ENCODE data around the gene LSG1. TPM values are rescaled to one million over a fixed set of nuclear protein-coding genes. Genes with fewer than 3 reads are reported as not detected.

Gene LSG1
- total RNA-seq, 1 experiment from 2014 or later = 39.7 TPM

GRCh38 chr3:194661946-194662345 is 10.0 kb downstream of the LSG1 start:
- intact Hi-C loops (cut with micrococcal nuclease) = no loop called here
- Histone ChIP-seq H3K27me3 (ENCODE audit: insufficient read depth, low read length) (no peaks in the 10 kb centered on the region), H3K79me2 (ENCODE audit: insufficient read depth, low read length) (peaks cover 44% of the 10 kb centered on the region; the same call in 1 of the 2 replicates), H3K4me2 (ENCODE audit: low read length) (no peak overlapping the region), H3K9me2 (ENCODE audit: insufficient read depth) (no peaks in the 10 kb centered on the region), H2AFZ (ENCODE audit: low read depth, low read length, poor library complexity, severe bottlenecking) (no peak overlapping the region), H3K9me3 (ENCODE audit: control insufficient read depth in 1 of 2, insufficient read depth in 1 of 2, low read depth in 1 of 2, low read length in 2 of 2) (no peaks in the 10 kb centered on the region), H3K4me1 (ENCODE audit: control insufficient read depth in 1 of 2, insufficient read depth in 2 of 2, low read length in 2 of 2) (no peaks in the 10 kb centered on the region), H3K27ac (ENCODE audit: low read depth, low read length) (no peak overlapping the region), H3K9ac (ENCODE audit: low read length) (no peak overlapping the region), H3K36me3 (ENCODE audit: control insufficient read depth in 1 of 2, insufficient read depth in 2 of 2, low read length in 2 of 2) (peaks cover 37% of the 10 kb centered on the region in 2 experiments; a peak in 3 of 4 replicates), H4K20me1 (ENCODE audit: insufficient read depth) (peaks cover 4% of the 10 kb centered on the region; the same call in 1 of the 2 replicates), H3K4me3 (replicated peaks in 1 of 2; ENCODE audit: low read depth in 1 of 2, low read length in 2 of 2) (no peak overlapping the region)
- CTCF ChIA-PET = interaction anchor here (4.1 kb wide), 1 partner anchor 10 kb away, joined by 14 read pairs; the partner anchor contains the start of gene LSG1
- POLR2A ChIA-PET = no interaction called here
- no peak for DNase-seq (ENCODE audit: low read depth, low spot score)
- RAD21 ChIA-PET (ENCODE audit: low non-redundant PET in 1 of 2, low total read pairs in 2 of 2, uncharacterized antibody in 2 of 2, unreplicated experiment in 2 of 2) = no interaction called here
- no TSS peak for BruUV-seq (replicated peaks)
- TF ChIP-seq, protein P1, sequence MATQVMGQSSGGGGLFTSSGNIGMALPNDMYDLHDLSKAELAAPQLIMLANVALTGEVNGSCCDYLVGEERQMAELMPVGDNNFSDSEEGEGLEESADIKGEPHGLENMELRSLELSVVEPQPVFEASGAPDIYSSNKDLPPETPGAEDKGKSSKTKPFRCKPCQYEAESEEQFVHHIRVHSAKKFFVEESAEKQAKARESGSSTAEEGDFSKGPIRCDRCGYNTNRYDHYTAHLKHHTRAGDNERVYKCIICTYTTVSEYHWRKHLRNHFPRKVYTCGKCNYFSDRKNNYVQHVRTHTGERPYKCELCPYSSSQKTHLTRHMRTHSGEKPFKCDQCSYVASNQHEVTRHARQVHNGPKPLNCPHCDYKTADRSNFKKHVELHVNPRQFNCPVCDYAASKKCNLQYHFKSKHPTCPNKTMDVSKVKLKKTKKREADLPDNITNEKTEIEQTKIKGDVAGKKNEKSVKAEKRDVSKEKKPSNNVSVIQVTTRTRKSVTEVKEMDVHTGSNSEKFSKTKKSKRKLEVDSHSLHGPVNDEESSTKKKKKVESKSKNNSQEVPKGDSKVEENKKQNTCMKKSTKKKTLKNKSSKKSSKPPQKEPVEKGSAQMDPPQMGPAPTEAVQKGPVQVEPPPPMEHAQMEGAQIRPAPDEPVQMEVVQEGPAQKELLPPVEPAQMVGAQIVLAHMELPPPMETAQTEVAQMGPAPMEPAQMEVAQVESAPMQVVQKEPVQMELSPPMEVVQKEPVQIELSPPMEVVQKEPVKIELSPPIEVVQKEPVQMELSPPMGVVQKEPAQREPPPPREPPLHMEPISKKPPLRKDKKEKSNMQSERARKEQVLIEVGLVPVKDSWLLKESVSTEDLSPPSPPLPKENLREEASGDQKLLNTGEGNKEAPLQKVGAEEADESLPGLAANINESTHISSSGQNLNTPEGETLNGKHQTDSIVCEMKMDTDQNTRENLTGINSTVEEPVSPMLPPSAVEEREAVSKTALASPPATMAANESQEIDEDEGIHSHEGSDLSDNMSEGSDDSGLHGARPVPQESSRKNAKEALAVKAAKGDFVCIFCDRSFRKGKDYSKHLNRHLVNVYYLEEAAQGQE (IDR thresholded peaks at IDR 0.05; ENCODE audit: low read depth) = no peak
- TF ChIP-seq CTCF (IDR thresholded peaks at IDR 0.05 in 2 of 3, conservative IDR thresholded peaks at IDR 0.05 in 1 of 3; ENCODE audit: borderline replicate concordance in 1 of 3, insufficient read depth in 1 of 3, low read depth in 2 of 3, low read length in 2 of 3) (no peak), EZH2phosphoT487 (IDR thresholded peaks at IDR 0.05; ENCODE audit: borderline replicate concordance) (no peak), RAD21 (IDR thresholded peaks at IDR 0.05; ENCODE audit: low read depth) (no peak), JUND (IDR thresholded peaks at IDR 0.05) (no peak), SRF (IDR thresholded peaks at IDR 0.05; ENCODE audit: low read depth) (no peak), YY1 (IDR thresholded peaks at IDR 0.05; ENCODE audit: extremely low read depth, insufficient replicate concordance, low read depth, low read length) (no peak), POLR2A (IDR thresholded peaks at IDR 0.05; ENCODE audit: borderline replicate concordance, extremely low read depth, insufficient read depth, insufficient read length) (no peak), ZNF274 (IDR thresholded peaks at IDR 0.05; ENCODE audit: low read depth, low read length) (no peak), POLR2AphosphoS5 (IDR thresholded peaks at IDR 0.05; ENCODE audit: low read depth, low read length) (no peak), MAX (IDR thresholded peaks at IDR 0.05) (no peak), EZH2 (IDR thresholded peaks at IDR 0.05) (no peak), CBX3 (IDR thresholded peaks at IDR 0.05; ENCODE audit: low read depth) (no peak), TCF7L2 (IDR thresholded peaks at IDR 0.05; ENCODE audit: borderline replicate concordance, extremely low read depth, insufficient read depth, insufficient read length) (no peak), EGR1 (IDR thresholded peaks at IDR 0.05; ENCODE audit: low read depth) (no peak), FOSL1 (IDR thresholded peaks at IDR 0.05; ENCODE audit: low read depth) (no peak)
- TF ChIP-seq, protein P2, sequence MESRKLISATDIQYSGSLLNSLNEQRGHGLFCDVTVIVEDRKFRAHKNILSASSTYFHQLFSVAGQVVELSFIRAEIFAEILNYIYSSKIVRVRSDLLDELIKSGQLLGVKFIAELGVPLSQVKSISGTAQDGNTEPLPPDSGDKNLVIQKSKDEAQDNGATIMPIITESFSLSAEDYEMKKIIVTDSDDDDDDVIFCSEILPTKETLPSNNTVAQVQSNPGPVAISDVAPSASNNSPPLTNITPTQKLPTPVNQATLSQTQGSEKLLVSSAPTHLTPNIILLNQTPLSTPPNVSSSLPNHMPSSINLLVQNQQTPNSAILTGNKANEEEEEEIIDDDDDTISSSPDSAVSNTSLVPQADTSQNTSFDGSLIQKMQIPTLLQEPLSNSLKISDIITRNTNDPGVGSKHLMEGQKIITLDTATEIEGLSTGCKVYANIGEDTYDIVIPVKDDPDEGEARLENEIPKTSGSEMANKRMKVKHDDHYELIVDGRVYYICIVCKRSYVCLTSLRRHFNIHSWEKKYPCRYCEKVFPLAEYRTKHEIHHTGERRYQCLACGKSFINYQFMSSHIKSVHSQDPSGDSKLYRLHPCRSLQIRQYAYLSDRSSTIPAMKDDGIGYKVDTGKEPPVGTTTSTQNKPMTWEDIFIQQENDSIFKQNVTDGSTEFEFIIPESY (IDR thresholded peaks at IDR 0.05; ENCODE audit: extremely low read depth, insufficient replicate concordance, low read length) = no peak
- TF ChIP-seq, protein P3, sequence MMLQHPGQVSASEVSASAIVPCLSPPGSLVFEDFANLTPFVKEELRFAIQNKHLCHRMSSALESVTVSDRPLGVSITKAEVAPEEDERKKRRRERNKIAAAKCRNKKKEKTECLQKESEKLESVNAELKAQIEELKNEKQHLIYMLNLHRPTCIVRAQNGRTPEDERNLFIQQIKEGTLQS (IDR thresholded peaks at IDR 0.05) = no peak
- no peak for ATAC-seq

Data from HCT116 (cell line).